HL-60/S4 treated with retinoic acid at 250 ng/mL for 4 days and 3 days (cell line): ENCODE results near the gene LEFTY2.
"Not testable (repeated sequence)": the region's sequence is repeated elsewhere in the genome, so short reads cannot be mapped to it uniquely, and the experiment has no call there.

Experiments used
- in situ Hi-C: fragments of 300-500 bp; cut with MboI; formaldehyde crosslinking; loops from 2 replicates; pipeline ENCODE4 v1.7.0; 2022; ENCODE audit warnings: low sequenced_read_pairs

LEFTY2 gene

GRCh38 chr1:225954753-225955152 lies 13.7 kb upstream of the LEFTY2 start:
- in situ Hi-C loops = no loop called here

- in situ Hi-C loops = no loop called here
Observed at GRCh38 chr1:225953315-225953714, 12.3 kb upstream of the LEFTY2 start.

GRCh38 chr1:225950905-225951497 lies 10.0 kb upstream of the LEFTY2 start:
- in situ Hi-C loops = no loop called here

DNA sequence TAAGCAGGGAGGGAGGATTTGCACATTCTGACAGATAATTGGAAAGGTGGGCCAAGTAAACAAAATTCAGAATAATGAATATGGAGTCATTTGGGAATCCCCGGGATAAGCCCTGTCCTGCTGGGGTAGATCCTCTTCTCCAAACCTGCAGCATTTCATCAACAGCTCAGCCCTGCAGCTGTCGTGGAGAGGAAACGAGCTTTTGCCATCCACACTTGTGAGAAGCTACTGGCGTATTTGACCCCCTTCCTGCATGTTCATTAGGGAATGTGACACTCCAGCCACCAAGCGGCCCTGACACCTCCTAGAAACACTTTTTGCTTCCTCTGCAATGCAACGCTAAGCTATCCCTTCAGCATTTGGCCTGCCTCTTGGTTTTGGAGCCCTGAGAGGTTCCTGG lies 8.0 kb upstream of the LEFTY2 start:
- in situ Hi-C loops = no loop called here

GRCh38 chr1:225946803-225947202 lies 5.8 kb upstream of the LEFTY2 start:
- in situ Hi-C loops = no loop called here

- in situ Hi-C loops = no loop called here
Observed at GRCh38 chr1:225946082-225946620, 5.1 kb upstream of the LEFTY2 start.

DNA sequence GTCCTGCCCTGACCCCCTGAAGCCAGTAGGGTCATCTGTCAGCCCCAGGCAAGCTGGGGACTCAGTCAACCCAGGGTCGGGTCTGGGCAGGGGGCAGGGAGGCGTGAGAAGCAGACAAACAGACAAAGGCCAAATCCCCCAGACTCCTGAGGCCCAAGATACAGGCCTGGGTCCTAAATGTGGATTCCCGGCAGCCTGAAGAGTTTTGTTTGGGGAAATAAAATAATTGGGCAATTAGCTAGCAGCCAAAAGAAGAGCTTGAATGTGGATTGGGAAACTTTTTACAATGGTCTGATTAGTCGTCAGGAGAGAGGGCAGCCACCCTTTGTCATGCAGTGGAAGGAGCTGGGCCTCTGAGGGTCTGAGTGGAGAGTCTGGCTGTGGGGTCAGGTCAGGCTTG lies 4.5 kb upstream of the LEFTY2 start:
- in situ Hi-C loops = no loop called here

- in situ Hi-C loops = no loop called here
Observed at GRCh38 chr1:225944951-225945350, 3.9 kb upstream of the LEFTY2 start.

- in situ Hi-C loops = no loop called here
Observed at GRCh38 chr1:225944387-225944786, 3.4 kb upstream of the LEFTY2 start.

DNA sequence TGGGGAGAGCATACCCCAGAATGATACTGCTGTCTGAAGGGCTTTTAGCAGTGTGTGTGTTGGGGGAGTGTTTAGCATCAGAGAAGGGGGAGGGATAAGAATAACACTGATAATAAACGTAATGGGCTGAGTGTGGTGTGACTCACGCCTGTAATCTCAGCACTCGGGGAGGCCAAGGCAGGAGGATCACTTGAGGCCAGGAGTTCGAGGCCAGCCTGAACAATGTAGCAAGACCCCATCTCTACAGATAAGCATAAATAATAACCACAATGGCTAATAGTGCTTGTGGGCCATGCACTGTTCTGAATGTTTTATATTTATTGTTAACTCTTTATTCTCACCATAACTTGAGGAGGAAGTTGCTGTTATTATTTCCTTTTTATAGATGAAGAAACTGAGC lies 2.6 kb upstream of the LEFTY2 start:
- in situ Hi-C loops = no loop called here

- in situ Hi-C loops = no loop called here
Observed at GRCh38 chr1:225942574-225942973, 1.6 kb upstream of the LEFTY2 start.

DNA sequence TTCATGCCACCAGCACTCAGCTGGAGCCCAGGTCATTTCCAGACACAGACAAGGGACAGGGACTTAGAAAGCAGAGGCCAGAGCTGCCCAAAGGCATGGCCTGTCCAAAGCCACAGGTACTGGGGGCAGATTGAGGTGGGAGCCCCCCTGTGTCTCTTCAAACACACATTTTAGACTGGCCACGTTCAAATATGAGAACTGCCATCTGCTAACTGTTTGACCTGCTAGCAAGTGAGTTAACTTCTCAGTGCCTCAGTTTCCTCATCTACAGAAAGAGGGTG lies 862 bp upstream of the LEFTY2 start:
- in situ Hi-C loops = no loop called here

- in situ Hi-C loops = no loop called here
Observed at GRCh38 chr1:225940385-225941151, 452 bp downstream of the LEFTY2 start.

DNA sequence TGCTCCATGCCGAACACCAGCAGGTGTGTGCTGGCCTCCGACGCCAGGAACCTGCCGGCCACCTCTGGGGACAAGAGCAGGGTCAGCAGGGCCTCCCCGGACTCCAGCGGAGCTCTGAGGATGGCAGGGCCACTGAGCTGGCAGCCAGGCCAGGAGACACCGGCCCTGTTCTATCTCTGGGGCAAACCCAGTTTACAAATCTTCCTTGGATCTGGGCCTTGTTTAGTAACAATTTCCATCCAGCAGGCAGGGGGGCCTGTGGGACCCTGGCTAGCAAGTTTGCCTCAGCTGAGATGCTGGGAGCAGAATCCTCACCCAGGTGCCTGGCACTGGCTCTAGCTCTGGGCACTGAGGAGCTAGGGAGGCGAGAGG lies 1.1 kb downstream of the LEFTY2 start:
- in situ Hi-C loops = not testable (repeated sequence)

DNA sequence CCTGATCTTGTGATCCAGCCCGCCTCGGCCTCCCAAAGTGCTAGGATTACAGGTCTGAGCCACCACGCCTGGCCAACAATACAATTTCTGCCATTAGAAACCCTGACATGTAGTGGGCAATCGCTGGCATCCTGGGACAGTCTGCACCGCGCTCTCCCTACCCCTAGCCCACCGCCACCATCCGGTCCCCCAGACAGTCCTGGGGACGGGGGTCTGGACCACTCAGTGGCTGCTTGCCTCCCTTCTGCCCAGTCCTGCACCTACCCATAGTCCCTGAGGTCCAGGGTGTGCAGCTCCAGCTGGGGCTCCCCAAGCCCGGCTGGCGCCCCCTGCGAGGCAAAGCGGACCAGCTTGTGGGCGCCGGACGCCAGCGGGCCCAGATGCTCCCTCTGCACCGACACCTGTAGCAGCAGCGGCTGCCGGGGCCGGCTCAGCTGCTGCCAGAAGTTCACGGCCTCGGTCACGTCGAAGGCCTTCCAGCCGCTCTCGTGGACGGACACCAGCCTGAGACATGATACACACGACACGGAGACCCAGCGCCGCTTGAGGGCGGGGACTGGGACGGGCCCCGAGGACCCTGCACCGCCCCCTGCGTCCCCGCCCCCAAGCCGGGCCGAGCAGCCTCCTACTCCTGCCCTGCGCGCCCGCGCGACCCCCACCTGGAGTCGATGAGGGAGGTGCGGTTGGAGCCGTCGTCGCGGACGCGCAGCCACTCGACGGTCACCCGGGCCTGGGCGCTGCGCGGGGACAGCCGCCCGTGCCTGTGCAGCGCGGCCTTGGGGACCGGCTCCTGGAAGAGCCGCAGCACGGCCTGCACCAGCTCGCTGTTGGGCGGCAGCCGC lies 1.7 kb downstream of the LEFTY2 start:
- in situ Hi-C loops = not testable (repeated sequence)

GRCh38 chr1:225937048-225937968 lies 3.7 kb downstream of the LEFTY2 start:
- in situ Hi-C loops = no loop called here

- in situ Hi-C loops = no loop called here
Observed at GRCh38 chr1:225936523-225936922, 4.5 kb downstream of the LEFTY2 start.

- in situ Hi-C loops = not testable (repeated sequence)
Observed at GRCh38 chr1:225936086-225936485, 4.9 kb downstream of the LEFTY2 start.

GRCh38 chr1:225934711-225935110 lies 6.3 kb downstream of the LEFTY2 start:
- in situ Hi-C loops = no loop called here

DNA sequence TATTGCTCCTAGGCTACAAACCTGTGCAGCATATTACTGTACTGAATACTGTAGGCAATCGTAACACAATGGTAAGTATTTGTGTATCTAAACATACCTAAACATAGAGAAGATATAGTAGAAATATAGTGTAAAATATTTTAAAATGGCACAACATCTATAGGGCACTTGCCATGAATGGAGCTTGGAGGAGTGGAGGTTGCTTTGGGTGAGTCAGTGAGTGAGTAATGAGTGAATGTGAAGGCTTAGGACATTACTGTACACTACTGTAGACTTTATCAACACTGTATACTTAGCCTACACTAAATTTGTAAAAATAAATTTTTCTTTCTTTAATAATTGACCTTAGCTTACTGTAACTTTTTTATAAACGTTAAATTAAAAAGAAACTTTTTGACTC lies 7.9 kb downstream of the LEFTY2 start:
- in situ Hi-C loops = no loop called here
